ENCODE measurements around the gene DOCK1. TPM values are rescaled to one million over a fixed set of nuclear protein-coding genes. Genes with fewer than 3 reads are reported as not detected.
"Not testable (repeated sequence)": the region's sequence is repeated elsewhere in the genome, so short reads cannot be mapped to it uniquely, and the experiment has no call there.

The DOCK1 gene
- total RNA-seq, 4 donors from 2014 or later, result 50.8 to 59.0 (median 53.6) TPM

DNA sequence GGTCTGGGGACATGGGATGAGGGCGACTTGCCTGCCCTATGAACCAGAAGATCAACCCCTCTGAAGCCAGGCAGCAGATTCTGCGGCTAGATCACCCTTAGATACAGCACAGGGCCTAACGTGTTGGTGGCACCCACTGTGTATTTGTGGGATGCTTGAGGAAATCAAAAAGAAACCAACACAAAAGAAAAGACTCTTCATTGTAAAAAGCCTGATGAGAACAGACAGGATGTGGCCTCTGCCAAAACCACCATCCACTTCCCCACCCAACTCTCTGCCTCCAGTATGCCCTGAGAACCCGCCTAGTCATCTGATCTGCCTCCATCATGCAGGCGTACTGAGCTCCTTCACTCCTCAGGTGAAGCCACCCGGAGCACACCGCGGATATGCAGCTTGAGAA, 388.4 kb downstream of the DOCK1 start:
- Histone ChIP-seq H3K4me3 (no peak overlapping the region), H3K36me3 (no peaks in the 10 kb centered on the region), H3K27me3 (no peaks in the 10 kb centered on the region), H3K27ac (no peak overlapping the region), H3K9me3 (peaks cover 0 to under 1% (median 0%) of the 10 kb centered on the region in 3 donors), H3K4me1 (no peaks in the 10 kb centered on the region)
- 88 to 92% methylated on average over 5 to 7 of the region's 8 CpGs for whole genome bisulfite sequencing, 2 donors (ENCODE audit: low coverage in 1 of 2)
- no peak for TF ChIP-seq POLR2A (IDR thresholded peaks at IDR 0.05)
- TF ChIP-seq, protein P1, sequence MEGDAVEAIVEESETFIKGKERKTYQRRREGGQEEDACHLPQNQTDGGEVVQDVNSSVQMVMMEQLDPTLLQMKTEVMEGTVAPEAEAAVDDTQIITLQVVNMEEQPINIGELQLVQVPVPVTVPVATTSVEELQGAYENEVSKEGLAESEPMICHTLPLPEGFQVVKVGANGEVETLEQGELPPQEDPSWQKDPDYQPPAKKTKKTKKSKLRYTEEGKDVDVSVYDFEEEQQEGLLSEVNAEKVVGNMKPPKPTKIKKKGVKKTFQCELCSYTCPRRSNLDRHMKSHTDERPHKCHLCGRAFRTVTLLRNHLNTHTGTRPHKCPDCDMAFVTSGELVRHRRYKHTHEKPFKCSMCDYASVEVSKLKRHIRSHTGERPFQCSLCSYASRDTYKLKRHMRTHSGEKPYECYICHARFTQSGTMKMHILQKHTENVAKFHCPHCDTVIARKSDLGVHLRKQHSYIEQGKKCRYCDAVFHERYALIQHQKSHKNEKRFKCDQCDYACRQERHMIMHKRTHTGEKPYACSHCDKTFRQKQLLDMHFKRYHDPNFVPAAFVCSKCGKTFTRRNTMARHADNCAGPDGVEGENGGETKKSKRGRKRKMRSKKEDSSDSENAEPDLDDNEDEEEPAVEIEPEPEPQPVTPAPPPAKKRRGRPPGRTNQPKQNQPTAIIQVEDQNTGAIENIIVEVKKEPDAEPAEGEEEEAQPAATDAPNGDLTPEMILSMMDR (IDR thresholded peaks at IDR 0.05), result no peak
- no peak for TF ChIP-seq EP300 (IDR thresholded peaks at IDR 0.05)
- no peak for TF ChIP-seq POLR2AphosphoS5 (IDR thresholded peaks at IDR 0.05)
- ATAC-seq, result no peak

DNA sequence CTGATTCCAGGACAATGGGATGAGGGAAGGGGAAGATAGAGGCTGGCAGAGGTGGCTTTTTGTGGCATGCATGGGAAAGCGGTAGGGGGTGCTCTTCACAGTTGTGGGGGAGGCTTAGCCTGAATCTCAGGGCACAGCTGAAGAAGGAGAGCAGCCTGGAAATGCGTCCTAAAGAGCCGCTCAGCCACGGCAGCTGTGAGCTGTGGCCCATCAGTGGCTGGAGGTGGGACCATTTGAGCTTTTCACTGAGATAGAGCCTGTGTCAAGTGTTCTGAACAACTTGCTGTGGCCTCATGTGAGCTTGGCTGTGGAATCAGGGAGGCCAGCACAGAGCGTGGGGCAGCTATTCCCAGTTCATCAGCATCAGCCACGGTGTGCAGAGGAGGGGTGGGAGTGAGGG, 391.5 kb downstream of the DOCK1 start:
- Histone ChIP-seq H3K36me3 (no peaks in the 10 kb centered on the region), H3K9me3 (no peaks in the 10 kb centered on the region)
- 100% methylated on average over 1 to 4 of the region's 6 CpGs for WGBS, 2 donors (ENCODE audit: low coverage in 1 of 2)

DNA sequence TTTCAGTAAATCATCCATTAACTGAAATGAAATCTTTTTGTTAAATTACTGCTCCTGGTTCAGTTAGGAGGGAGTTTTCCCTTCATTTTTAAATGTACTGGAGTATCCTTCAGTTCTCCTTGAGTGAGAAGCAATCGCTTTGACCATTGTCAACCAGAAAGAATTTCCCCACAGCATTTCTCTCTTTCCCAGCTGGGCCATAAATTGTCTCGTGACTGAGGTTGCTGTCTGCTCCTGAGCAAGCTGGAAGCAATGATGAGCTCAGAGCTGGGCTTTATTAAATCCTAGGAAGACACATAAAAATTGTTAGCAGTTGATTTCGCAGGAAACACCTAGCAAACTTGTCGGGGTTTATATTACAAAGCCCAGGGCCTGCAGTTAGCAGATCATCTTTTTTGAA, 393.2 kb downstream of the DOCK1 start:
- 72 to 90% methylated on average over 4 of the region's 4 CpGs for WGBS, 2 donors (ENCODE audit: low coverage in 1 of 2)
- Histone ChIP-seq H3K27ac (no peak overlapping the region), H3K27me3 (no peaks in the 10 kb centered on the region), H3K4me1 (no peaks in the 10 kb centered on the region), H3K4me3 (no peak overlapping the region), H3K36me3 (no peaks in the 10 kb centered on the region), H3K9me3 (no peaks in the 10 kb centered on the region)
- no peak for ATAC-seq
- TF ChIP-seq, protein P1 (IDR thresholded peaks at IDR 0.05), result no peak
- TF ChIP-seq EP300 (IDR thresholded peaks at IDR 0.05), result no peak
- TF ChIP-seq POLR2A (IDR thresholded peaks at IDR 0.05), result no peak
- TF ChIP-seq POLR2AphosphoS5 (IDR thresholded peaks at IDR 0.05), result no peak

More for the DNA sequence above, 391.5 kb downstream of the DOCK1 start:
- no peak overlapping the region for H3K27ac ChIP-seq
- no peak overlapping the region for H3K4me3 ChIP-seq
- no peaks in the 10 kb centered on the region for H3K27me3 ChIP-seq
- ATAC-seq, result no peak
- no peak for TF ChIP-seq POLR2AphosphoS5 (IDR thresholded peaks at IDR 0.05)
- no peak for TF ChIP-seq EP300 (IDR thresholded peaks at IDR 0.05)
- TF ChIP-seq POLR2A (IDR thresholded peaks at IDR 0.05), result no peak
- TF ChIP-seq, protein P1 (IDR thresholded peaks at IDR 0.05), result no peak
- H3K4me1 ChIP-seq, result no peaks in the 10 kb centered on the region

DNA sequence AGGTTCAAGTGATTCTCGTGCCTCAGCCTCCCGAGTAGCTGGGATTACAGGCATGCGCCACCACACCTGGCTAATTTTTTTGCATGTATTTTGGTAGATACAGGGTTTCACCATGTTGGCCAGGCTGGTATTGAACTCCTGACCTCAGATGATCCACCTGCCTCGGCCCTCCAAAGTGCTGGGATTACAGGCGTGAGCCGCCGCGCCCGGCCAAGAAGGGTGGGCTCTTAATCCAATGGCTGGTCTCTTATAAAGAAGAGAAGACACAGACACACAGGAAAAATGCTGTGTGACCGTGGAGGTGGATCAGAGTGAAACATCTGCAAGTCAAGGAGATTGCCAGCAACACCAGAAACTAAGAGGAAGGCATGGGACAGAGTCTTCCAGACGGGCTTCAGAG, 394.0 kb downstream of the DOCK1 start:
- H3K9me3 ChIP-seq, H3K4me3 ChIP-seq, H3K27ac ChIP-seq, H3K36me3 ChIP-seq, ATAC-seq, H3K27me3 ChIP-seq, H3K4me1 ChIP-seq: not testable (repeated sequence)
- WGBS, 2 donors (ENCODE audit: low coverage in 1 of 2), result 90 to 100% methylated on average over 2 to 4 of the region's 11 CpGs

DNA sequence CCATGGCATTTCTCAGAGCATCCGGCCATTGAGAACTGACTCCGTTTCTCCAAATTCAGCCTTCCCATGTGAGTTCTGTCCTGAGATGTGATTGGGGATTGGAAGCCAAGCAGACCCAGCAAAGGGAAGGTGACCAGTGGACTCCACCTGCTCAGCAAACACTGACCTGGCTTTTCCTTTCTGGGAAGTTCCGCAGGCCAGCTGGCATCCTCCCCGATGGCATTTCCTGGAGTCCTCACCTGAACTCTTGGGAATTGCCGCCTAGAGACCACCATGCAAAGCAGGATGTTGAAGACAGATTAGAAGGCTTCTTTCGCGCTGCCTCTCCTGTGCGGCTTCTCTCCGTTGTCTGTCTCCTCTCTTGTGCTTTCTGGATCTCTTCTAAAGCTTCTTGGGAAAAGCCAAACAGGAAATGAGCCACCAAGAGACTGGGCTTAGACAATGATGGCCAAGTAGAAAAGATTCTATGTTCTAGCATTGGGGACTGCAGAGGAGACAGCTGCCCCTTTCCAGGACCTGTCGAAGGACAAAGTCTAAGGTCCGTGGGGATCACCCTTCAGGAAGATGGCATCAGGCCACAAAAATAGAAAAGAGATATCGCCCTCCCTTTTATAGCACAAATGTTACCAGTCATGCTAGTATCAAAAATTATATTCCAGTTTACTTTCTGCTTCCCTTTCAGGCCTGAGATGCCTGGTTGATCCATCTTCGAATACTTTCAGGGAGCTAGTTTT, 394.9 kb downstream of the DOCK1 start:
- no peaks in the 10 kb centered on the region for H3K4me1 ChIP-seq
- no peaks in the 10 kb centered on the region for H3K9me3 ChIP-seq
- no peak for ATAC-seq
- H3K27ac ChIP-seq, result no peak overlapping the region
- no peaks in the 10 kb centered on the region for H3K27me3 ChIP-seq
- no peak overlapping the region for H3K4me3 ChIP-seq
- H3K36me3 ChIP-seq, result no peaks in the 10 kb centered on the region
- no peak for TF ChIP-seq POLR2AphosphoS5 (IDR thresholded peaks at IDR 0.05)
- TF ChIP-seq POLR2A (IDR thresholded peaks at IDR 0.05), result no peak
- TF ChIP-seq, protein P1 (IDR thresholded peaks at IDR 0.05), result no peak
- TF ChIP-seq EP300 (IDR thresholded peaks at IDR 0.05), result no peak
- 91 to 100% methylated on average over 1 to 11 of the region's 13 CpGs for WGBS, 2 donors (ENCODE audit: low coverage in 1 of 2)
